Suprapubic skin (tissue), 3 donors: Measurements from ENCODE around the gene AKT1S1.

Source experiments
- POLR2A ChIP-seq, 2 donors: fragments of 450-650 bp; IDR thresholded peaks; one replicate each; pipeline ENCODE4 v1.6.1; 2017; ENCODE audit warnings: antibody characterized with exemption in 2 of 2, mild to moderate bottlenecking in 2 of 2, moderate library complexity in 2 of 2
- TF ChIP-seq, protein P1 (sequence below), 2 donors: fragments of 200-600 bp in 1 of 2; fragments of 450-650 bp in 1 of 2; sonication (generic) in 1 of 2; IDR thresholded peaks; one replicate each; pipeline ENCODE4 v1.5.1; 2016 to 2019; ENCODE audit warnings: antibody characterized with exemption in 2 of 2, mild to moderate bottlenecking in 1 of 2, moderate library complexity in 1 of 2

- no peak for TF ChIP-seq POLR2A (IDR thresholded peaks at IDR 0.05)
- TF ChIP-seq, protein P1, sequence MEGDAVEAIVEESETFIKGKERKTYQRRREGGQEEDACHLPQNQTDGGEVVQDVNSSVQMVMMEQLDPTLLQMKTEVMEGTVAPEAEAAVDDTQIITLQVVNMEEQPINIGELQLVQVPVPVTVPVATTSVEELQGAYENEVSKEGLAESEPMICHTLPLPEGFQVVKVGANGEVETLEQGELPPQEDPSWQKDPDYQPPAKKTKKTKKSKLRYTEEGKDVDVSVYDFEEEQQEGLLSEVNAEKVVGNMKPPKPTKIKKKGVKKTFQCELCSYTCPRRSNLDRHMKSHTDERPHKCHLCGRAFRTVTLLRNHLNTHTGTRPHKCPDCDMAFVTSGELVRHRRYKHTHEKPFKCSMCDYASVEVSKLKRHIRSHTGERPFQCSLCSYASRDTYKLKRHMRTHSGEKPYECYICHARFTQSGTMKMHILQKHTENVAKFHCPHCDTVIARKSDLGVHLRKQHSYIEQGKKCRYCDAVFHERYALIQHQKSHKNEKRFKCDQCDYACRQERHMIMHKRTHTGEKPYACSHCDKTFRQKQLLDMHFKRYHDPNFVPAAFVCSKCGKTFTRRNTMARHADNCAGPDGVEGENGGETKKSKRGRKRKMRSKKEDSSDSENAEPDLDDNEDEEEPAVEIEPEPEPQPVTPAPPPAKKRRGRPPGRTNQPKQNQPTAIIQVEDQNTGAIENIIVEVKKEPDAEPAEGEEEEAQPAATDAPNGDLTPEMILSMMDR (IDR thresholded peaks at IDR 0.05), result no peak
These were observed 5.9 kb upstream of the AKT1S1 start for GRCh38 chr19:49883094-49883493.
